Activated CD4-positive, alpha-beta T cell treated with anti-CD3 and anti-CD28 coated beads for 36 hours (primary cell): Measurements from ENCODE around the gene SLC6A6. TPM values are rescaled to one million over a fixed set of nuclear protein-coding genes. Genes with fewer than 3 reads are reported as not detected.
A peak's percentile ranks its signal among the peaks of the same experiment; 100 is the strongest.

Experiments
- ATAC-seq: fragments of 200-7000 bp; cut with Tn5 transposase; one replicate; pipeline ENCODE4 v1.10.0; 2021; ENCODE audit warnings: mild to moderate bottlenecking, moderate library complexity
- CTCF ChIA-PET: fragments of 350-600 bp; sonication (Branson Sonifier 250); formaldehyde crosslinking; loops from one replicate; lab custom pipeline; 2021; ENCODE audit warnings: antibody characterized with exemption; lab: Charles Lee
- POLR2A ChIA-PET: fragments of 350-600 bp; sonication (Branson Sonifier 250); formaldehyde crosslinking; loops from one replicate; lab custom pipeline; 2021; ENCODE audit warnings: antibody characterized with exemption, inconsistent platforms; lab: Charles Lee
- DNase-seq: peaks from one replicate; pipeline ENCODE4 v3.0.0-alpha.2; 2020
- H3K27ac Mint-ChIP-seq: one replicate; pipeline ENCODE4 v1.8.0; 2021; ENCODE audit warnings: mixed read lengths
- H3K27me3 Mint-ChIP-seq: one replicate; pipeline ENCODE4 v1.8.0; 2021; ENCODE audit warnings: mixed read lengths
- H3K36me3 Mint-ChIP-seq: one replicate; pipeline ENCODE4 v1.8.0; 2021; ENCODE audit warnings: low read depth, mixed read lengths
- H3K4me1 Mint-ChIP-seq: one replicate; pipeline ENCODE4 v1.8.0; 2021; ENCODE audit warnings: mixed read lengths
- H3K4me3 Mint-ChIP-seq: one replicate; pipeline ENCODE4 v1.8.0; 2021; ENCODE audit warnings: mild to moderate bottlenecking, moderate library complexity, mixed read lengths
- H3K9me3 Mint-ChIP-seq: one replicate; pipeline ENCODE4 v1.8.0; 2021; ENCODE audit warnings: low read depth, mixed read lengths
- intact Hi-C, 2 experiments: fragments of 100-400 bp; cut with DNase I in 1 of 2; cut with micrococcal nuclease in 1 of 2; formaldehyde crosslinking; loops; one replicate each; pipeline versions ENCODE4 v1.14.2 to v1.15.1; 2022 to 2024; cut with DNase I, micrococcal nuclease
- total RNA-seq, 2 experiments: library from RNA; stranded (reverse); gene quantifications; one replicate each; pipeline ENCODE4 v1.2.3, GENCODE V29; 2021

Gene SLC6A6
- total RNA-seq, 2 experiments from 2014 or later, result 51.7 to 54.2 TPM

DNA sequence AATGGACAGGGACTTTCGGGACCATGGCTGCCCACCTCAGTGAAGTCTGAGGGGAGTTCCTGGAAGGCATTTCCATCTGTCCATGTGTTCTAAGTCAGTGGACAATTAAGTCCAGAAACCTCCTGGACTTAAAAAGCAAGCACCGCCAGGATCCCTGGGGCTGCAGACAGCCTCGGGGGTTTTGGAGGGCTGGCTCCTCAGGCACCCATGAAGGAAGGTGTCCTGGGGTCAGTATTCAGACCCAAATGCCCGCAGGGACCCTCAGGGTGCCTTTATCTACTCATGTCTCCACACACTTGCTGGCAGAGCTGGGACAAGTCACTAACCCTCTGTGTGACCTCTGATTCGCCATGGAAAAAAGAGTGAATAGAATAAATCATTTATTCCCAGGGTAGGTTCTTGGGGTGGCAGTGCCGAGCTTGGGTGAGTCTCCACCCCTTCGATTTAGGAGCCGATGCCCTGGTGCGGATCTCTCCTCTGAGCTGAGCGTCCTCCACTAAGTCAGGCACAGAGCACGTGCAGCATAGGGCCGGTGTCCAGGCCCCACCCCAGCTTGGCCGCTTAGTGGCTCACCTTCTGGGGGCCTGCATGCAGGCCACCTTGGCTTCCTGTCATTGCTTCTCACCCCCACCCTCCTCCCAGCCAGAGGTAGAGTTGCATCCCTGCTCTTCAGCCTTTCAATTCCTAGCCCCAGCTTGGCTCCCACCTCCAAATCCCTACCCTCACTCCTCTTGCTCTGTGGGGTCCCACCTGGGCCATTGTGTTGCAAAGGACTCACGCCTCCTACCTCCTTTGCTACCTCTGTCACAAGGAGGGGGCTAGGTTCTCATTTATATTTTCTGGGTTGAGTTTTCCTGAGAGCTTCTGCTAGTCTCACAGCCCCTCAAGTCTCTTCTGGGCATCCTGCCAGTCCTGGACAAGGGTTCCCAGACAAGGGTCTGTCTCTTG, 19.9 kb downstream of the SLC6A6 start:
- Mint-ChIP-seq H3K36me3 (peaks cover 17% of the 10 kb centered on the region), H3K27ac (peak overlapping the region; percentile 87), H3K4me3 (no peak overlapping the region), H3K4me1 (peaks cover 53% of the 10 kb centered on the region), H3K9me3 (no peaks in the 10 kb centered on the region), H3K27me3 (no peaks in the 10 kb centered on the region)
- ChIA-PET POLR2A (no interaction called here), CTCF (no interaction called here)
- ATAC-seq, result no peak
- intact Hi-C loops, result loop anchor here (10.0 kb wide), 2 partner anchors 233 to 673 kb away; partner anchors contain the start of genes CCDC174 (in 1 of the 2) and RBSN (in 1 of the 2)
- no peak for DNase-seq

- H3K4me3 Mint-ChIP-seq, result no peak overlapping the region
- peak; percentile 20 for ATAC-seq
- intact Hi-C loops, result loop anchor here (10.0 kb wide), 2 partner anchors 232 to 672 kb away; partner anchors contain the start of genes CCDC174 (in 1 of the 2) and RBSN (in 1 of the 2)
These were observed 20.9 kb downstream of the SLC6A6 start for GRCh38 chr3:14423197-14423743.

GRCh38 chr3:14423963-14424362, 21.6 kb downstream of the SLC6A6 start:
- no peak for ATAC-seq
- H3K4me3 Mint-ChIP-seq, result peak overlapping the region; percentile 32
- ChIA-PET CTCF (interaction anchor here (1.1 kb wide), 1 partner anchor 16 kb away, joined by 5 read pairs; no protein-coding TSS in a partner anchor), POLR2A (no interaction called here)
- no peaks in the 10 kb centered on the region for H3K27me3 Mint-ChIP-seq
- peaks cover 69% of the 10 kb centered on the region for H3K4me1 Mint-ChIP-seq
- H3K9me3 Mint-ChIP-seq, result no peaks in the 10 kb centered on the region
- DNase-seq, result no peak
- peak overlapping the region; percentile 87 for H3K27ac Mint-ChIP-seq
- intact Hi-C loops, result loop anchor here (10.0 kb wide), 2 partner anchors 231 to 671 kb away; partner anchors contain the start of genes CCDC174 (in 1 of the 2) and RBSN (in 1 of the 2)
- H3K36me3 Mint-ChIP-seq, result peaks cover 13% of the 10 kb centered on the region

More at GRCh38 chr3:14423197-14423743, 20.9 kb downstream of the SLC6A6 start:
- no peaks in the 10 kb centered on the region for H3K27me3 Mint-ChIP-seq
- ChIA-PET CTCF (no interaction called here), POLR2A (no interaction called here)
- peaks cover 62% of the 10 kb centered on the region for H3K4me1 Mint-ChIP-seq
- H3K27ac Mint-ChIP-seq, result peak overlapping the region; percentile 87
- peaks cover 13% of the 10 kb centered on the region for H3K36me3 Mint-ChIP-seq
- no peak for DNase-seq
- no peaks in the 10 kb centered on the region for H3K9me3 Mint-ChIP-seq

DNA sequence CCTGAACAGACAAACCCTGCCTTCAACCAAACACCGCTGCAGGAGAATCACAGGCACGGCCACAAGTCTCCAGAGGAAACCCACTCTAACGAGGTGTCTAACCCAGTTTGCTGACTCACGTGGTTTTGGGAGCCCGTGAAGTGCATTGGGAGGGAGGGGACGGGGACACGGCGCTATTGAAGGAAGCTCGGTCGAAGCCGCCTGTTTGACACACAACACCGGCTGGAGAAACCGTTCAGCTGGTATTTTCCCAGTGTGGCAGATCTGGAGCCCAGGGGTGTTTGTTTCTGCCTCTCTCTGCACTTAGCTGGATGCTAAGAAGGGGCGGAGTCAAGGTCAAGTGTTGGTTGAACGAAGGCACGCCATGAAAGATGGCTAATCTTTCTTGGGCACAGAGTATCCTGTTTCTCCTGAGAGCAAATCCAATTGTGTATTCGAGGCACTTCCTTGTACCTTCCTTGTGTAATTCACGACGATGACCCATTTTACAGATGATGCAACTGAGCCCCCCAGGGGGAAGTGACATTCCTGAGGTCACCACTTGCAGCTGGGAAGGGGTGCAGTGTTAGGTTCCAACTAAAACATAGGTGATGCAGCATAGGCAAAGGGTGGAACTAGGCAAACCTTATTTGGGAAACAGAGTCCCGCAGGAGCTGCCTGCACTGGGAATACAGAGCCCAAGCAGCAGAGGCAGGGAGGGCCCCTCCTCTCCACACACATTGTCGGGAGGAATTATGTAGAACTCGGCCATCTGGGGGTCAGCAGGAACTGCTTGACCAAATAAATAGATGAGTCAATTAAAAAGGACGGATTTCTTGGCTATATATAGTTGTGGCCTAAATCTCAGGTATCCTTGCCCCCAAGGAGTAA, 22.5 kb downstream of the SLC6A6 start:
- ATAC-seq (peak; percentile 8), DNase-seq (peak; percentile 45)
- Mint-ChIP-seq H3K4me1 (peaks cover 79% of the 10 kb centered on the region), H3K9me3 (no peaks in the 10 kb centered on the region), H3K4me3 (no peak overlapping the region), H3K36me3 (peaks cover 15% of the 10 kb centered on the region), H3K27ac (peak overlapping the region; percentile 87), H3K27me3 (no peaks in the 10 kb centered on the region)
- POLR2A ChIA-PET, result no interaction called here
- intact Hi-C loops, result loop anchor here (10.0 kb wide), 2 partner anchors 230 to 670 kb away; partner anchors contain the start of genes CCDC174 (in 1 of the 2) and RBSN (in 1 of the 2)
- CTCF ChIA-PET, result interaction anchor here (1.1 to 1.7 kb wide), 2 partner anchors 16 to 17 kb away, joined by 3 to 5 read pairs; no protein-coding TSS in a partner anchor

GRCh38 chr3:14425581-14426304, 23.3 kb downstream of the SLC6A6 start:
- H3K4me1 Mint-ChIP-seq, result peaks cover 87% of the 10 kb centered on the region
- H3K27ac Mint-ChIP-seq, result peak overlapping the region; percentile 87
- ATAC-seq (peak; percentile 45), DNase-seq (peak; percentile 66)
- CTCF ChIA-PET, result interaction anchor here (0.7 to 1.7 kb wide), 2 partner anchors 15 to 381 kb away, joined by 3 read pairs; no protein-coding TSS in a partner anchor
- POLR2A ChIA-PET, result no interaction called here
- peak overlapping the region; percentile 0 for H3K4me3 Mint-ChIP-seq
- peaks cover 15% of the 10 kb centered on the region for H3K36me3 Mint-ChIP-seq
- intact Hi-C loops, result loop anchor here (10.0 kb wide), 2 partner anchors 229 to 669 kb away; partner anchors contain the start of genes CCDC174 (in 1 of the 2) and RBSN (in 1 of the 2)
- H3K27me3 Mint-ChIP-seq, result no peaks in the 10 kb centered on the region
- no peaks in the 10 kb centered on the region for H3K9me3 Mint-ChIP-seq

DNA sequence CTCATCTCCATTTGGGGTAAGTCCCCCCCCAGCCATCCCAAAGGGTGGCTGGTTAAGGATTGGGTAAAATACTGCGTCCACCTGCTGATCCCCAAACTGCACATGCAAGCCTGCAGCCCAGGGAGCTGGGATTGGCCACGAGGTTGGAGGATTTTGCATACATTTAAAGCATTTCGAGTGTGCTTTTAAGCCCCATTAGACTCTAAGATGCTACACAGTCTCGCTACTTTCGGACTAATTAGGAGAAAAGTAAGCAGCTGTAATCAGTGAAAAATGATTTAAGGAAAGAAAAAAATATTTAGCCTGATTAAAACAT, 23.9 kb downstream of the SLC6A6 start:
- ChIA-PET POLR2A (no interaction called here), CTCF (interaction anchor here (0.7 to 1.7 kb wide), 2 partner anchors 14 to 382 kb away, joined by 3 read pairs; no protein-coding TSS in a partner anchor)
- intact Hi-C loops, result loop anchor here (10.0 kb wide), 2 partner anchors 229 to 669 kb away; partner anchors contain the start of genes CCDC174 (in 1 of the 2) and RBSN (in 1 of the 2)
- ATAC-seq (no peak), DNase-seq (no peak)
- Mint-ChIP-seq H3K9me3 (no peaks in the 10 kb centered on the region), H3K27ac (peak overlapping the region; percentile 79), H3K36me3 (peaks cover 15% of the 10 kb centered on the region), H3K4me3 (peak overlapping the region; percentile 0), H3K4me1 (peaks cover 91% of the 10 kb centered on the region), H3K27me3 (no peaks in the 10 kb centered on the region)

DNA sequence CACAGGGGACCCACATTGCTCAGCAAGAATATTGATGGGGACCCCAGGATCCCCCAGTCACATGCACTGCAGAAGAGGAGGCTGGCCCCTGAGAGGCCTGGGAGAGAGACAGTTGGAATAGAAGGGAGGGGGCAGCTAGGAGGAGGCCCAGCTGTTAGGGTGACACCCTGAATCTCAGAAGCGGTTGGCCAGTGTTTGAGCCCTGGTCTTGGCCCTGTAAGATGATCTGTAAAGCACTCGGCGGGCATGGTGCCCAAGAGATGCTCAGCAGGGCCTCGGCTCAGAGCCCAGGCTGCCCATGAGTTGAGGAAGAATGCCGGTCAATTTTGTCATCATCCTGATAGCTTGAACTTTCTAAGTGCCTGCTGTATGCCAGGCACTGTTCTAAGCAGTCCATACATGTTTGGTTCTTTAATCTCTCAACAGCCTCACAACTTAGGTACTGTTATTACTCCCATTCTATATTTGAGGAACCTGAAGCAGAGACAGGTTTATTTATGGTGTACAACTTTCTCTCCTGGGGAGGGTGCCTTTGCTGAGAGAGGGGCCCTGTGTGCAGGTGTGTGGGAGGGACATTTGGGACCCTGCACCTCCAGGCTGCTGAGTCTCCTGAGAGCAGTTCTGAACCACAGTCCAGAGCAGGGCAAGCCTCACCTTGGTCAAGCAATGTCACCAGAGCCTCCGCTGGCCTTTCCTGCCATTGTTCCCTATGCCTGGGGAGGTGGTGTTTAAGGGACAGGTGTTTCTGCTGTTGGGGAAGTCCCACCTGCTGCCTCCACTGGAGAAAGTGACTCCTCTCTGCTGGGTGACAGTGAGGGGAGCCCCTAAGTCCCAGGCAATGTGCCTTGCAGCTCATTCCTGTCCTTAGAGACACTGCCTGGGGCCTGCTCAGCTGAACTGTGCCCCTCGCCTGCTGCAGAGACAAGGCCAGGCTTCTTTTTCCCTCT, 26.0 kb downstream of the SLC6A6 start:
- no peaks in the 10 kb centered on the region for H3K27me3 Mint-ChIP-seq
- H3K36me3 Mint-ChIP-seq, result peaks cover 12% of the 10 kb centered on the region
- peak; percentile 10 for ATAC-seq
- intact Hi-C loops, result loop anchor here (10.0 kb wide), 2 partner anchors 226 to 666 kb away; partner anchors contain the start of genes CCDC174 (in 1 of the 2) and RBSN (in 1 of the 2)
- no peak overlapping the region for H3K4me3 Mint-ChIP-seq
- ChIA-PET CTCF (interaction anchor here (0.6 to 1.0 kb wide), 3 partner anchors 14 to 1464 kb away, joined by 3 read pairs; no protein-coding TSS in a partner anchor), POLR2A (interaction anchor here (0.7 to 2.0 kb wide), 2 partner anchors 23 to 25 kb away, joined by 3 to 4 read pairs; no protein-coding TSS in a partner anchor)
- DNase-seq, result peak; percentile 76
- H3K4me1 Mint-ChIP-seq, result peaks cover 96% of the 10 kb centered on the region
- peak overlapping the region; percentile 90 for H3K27ac Mint-ChIP-seq
- H3K9me3 Mint-ChIP-seq, result no peaks in the 10 kb centered on the region

GRCh38 chr3:14429237-14429636, 26.8 kb downstream of the SLC6A6 start:
- ATAC-seq (no peak), DNase-seq (peak; percentile 48)
- Mint-ChIP-seq H3K27me3 (no peaks in the 10 kb centered on the region), H3K4me3 (no peak overlapping the region), H3K27ac (peak overlapping the region; percentile 90), H3K36me3 (peaks cover 10% of the 10 kb centered on the region), H3K9me3 (no peaks in the 10 kb centered on the region), H3K4me1 (peaks cover 95% of the 10 kb centered on the region)
- intact Hi-C loops, result loop anchor here (10.0 kb wide), 2 partner anchors 226 to 666 kb away; partner anchors contain the start of genes CCDC174 (in 1 of the 2) and RBSN (in 1 of the 2)
- ChIA-PET POLR2A (interaction anchor here (2.0 kb wide), 1 partner anchor 24 kb away, joined by 4 read pairs; no protein-coding TSS in a partner anchor), CTCF (interaction anchor here (0.7 kb wide), 1 partner anchor 1465 kb away, joined by 3 read pairs; no protein-coding TSS in a partner anchor)

- Mint-ChIP-seq H3K4me3 (no peak overlapping the region), H3K4me1 (peaks cover 95% of the 10 kb centered on the region), H3K9me3 (no peaks in the 10 kb centered on the region), H3K27ac (peak overlapping the region; percentile 90), H3K27me3 (no peaks in the 10 kb centered on the region), H3K36me3 (peaks cover 13% of the 10 kb centered on the region)
- CTCF ChIA-PET, result no interaction called here
- DNase-seq, result no peak
- intact Hi-C loops, result loop anchor here (5.0 to 10.0 kb wide), 4 partner anchors 225 to 1415 kb away; partner anchors contain the start of genes CCDC174 (in 1 of the 2), IQSEC1 (in 1 of the 2) and RBSN (in 1 of the 2)
- no peak for ATAC-seq
- POLR2A ChIA-PET, result no interaction called here
These were observed 27.2 kb downstream of the SLC6A6 start for GRCh38 chr3:14429640-14430039.
